ENCODE measurements around the gene KANK4.

Gene KANK4

GRCh38 chr1:62299426-62300200 is 19.6 kb downstream of the KANK4 start:
- no peak overlapping the region for H3K4me3 ChIP-seq (ENCODE audit: low read length)
- H3K27me3 ChIP-seq (ENCODE audit: control insufficient read depth, insufficient read depth, low read length): no peaks in the 10 kb centered on the region
- peaks cover 14% of the 10 kb centered on the region for H3K4me1 ChIP-seq (ENCODE audit: control insufficient read depth, low read depth, low read length)
- H3K9me3 ChIP-seq (ENCODE audit: control insufficient read depth, low read depth, low read length): no peaks in the 10 kb centered on the region
- H3K9ac ChIP-seq (ENCODE audit: low read length): no peak overlapping the region
- H3K36me3 ChIP-seq (ENCODE audit: control insufficient read depth, low read depth, low read length): no peaks in the 10 kb centered on the region
- no peak overlapping the region for H3K27ac ChIP-seq (ENCODE audit: low read length)

GRCh38 chr1:62295921-62296491 is 23.2 kb downstream of the KANK4 start:
- no peak overlapping the region for H3K4me3 ChIP-seq (ENCODE audit: low read length)
- H3K9ac ChIP-seq (ENCODE audit: low read length): no peak overlapping the region
- no peaks in the 10 kb centered on the region for H3K9me3 ChIP-seq (ENCODE audit: control insufficient read depth, low read depth, low read length)
- H3K36me3 ChIP-seq (ENCODE audit: control insufficient read depth, low read depth, low read length): no peaks in the 10 kb centered on the region
- no peak overlapping the region for H3K27ac ChIP-seq (ENCODE audit: low read length)
- peaks cover 14% of the 10 kb centered on the region for H3K4me1 ChIP-seq (ENCODE audit: control insufficient read depth, low read depth, low read length)
- H3K27me3 ChIP-seq (ENCODE audit: control insufficient read depth, insufficient read depth, low read length): no peaks in the 10 kb centered on the region

GRCh38 chr1:62294261-62294660 is 25.0 kb downstream of the KANK4 start:
- no peaks in the 10 kb centered on the region for H3K9me3 ChIP-seq (ENCODE audit: control insufficient read depth, low read depth, low read length)
- H3K36me3 ChIP-seq (ENCODE audit: control insufficient read depth, low read depth, low read length): no peaks in the 10 kb centered on the region
- H3K27ac ChIP-seq (ENCODE audit: low read length): no peak overlapping the region
- peaks cover 14% of the 10 kb centered on the region for H3K4me1 ChIP-seq (ENCODE audit: control insufficient read depth, low read depth, low read length)
- H3K27me3 ChIP-seq (ENCODE audit: control insufficient read depth, insufficient read depth, low read length): peaks cover 6% of the 10 kb centered on the region
- H3K4me3 ChIP-seq (ENCODE audit: low read length): no peak overlapping the region
- H3K9ac ChIP-seq (ENCODE audit: low read length): no peak overlapping the region

GRCh38 chr1:62288662-62289061 is 30.6 kb downstream of the KANK4 start:
- Histone ChIP-seq H3K36me3 (ENCODE audit: control insufficient read depth, low read depth, low read length) (no peaks in the 10 kb centered on the region), H3K27ac (ENCODE audit: low read length) (no peak overlapping the region), H3K4me1 (ENCODE audit: control insufficient read depth, low read depth, low read length) (peaks cover 31% of the 10 kb centered on the region), H3K9me3 (ENCODE audit: control insufficient read depth, low read depth, low read length) (no peaks in the 10 kb centered on the region), H3K27me3 (ENCODE audit: control insufficient read depth, insufficient read depth, low read length) (peaks cover 62% of the 10 kb centered on the region), H3K4me3 (ENCODE audit: low read length) (no peak overlapping the region), H3K9ac (ENCODE audit: low read length) (no peak overlapping the region)

- Histone ChIP-seq H3K27me3 (ENCODE audit: control insufficient read depth, insufficient read depth, low read length) (peaks cover 66% of the 10 kb centered on the region), H3K27ac (ENCODE audit: low read length) (no peak overlapping the region), H3K4me3 (ENCODE audit: low read length) (no peak overlapping the region), H3K9me3 (ENCODE audit: control insufficient read depth, low read depth, low read length) (no peaks in the 10 kb centered on the region), H3K36me3 (ENCODE audit: control insufficient read depth, low read depth, low read length) (no peaks in the 10 kb centered on the region), H3K9ac (ENCODE audit: low read length) (no peak overlapping the region), H3K4me1 (ENCODE audit: control insufficient read depth, low read depth, low read length) (peaks cover 35% of the 10 kb centered on the region)
Measured at GRCh38 chr1:62288224-62288623, 31.0 kb downstream of the KANK4 start.

- Histone ChIP-seq H3K27me3 (ENCODE audit: control insufficient read depth, insufficient read depth, low read length) (peaks cover 78% of the 10 kb centered on the region), H3K27ac (ENCODE audit: low read length) (no peak overlapping the region), H3K36me3 (ENCODE audit: control insufficient read depth, low read depth, low read length) (no peaks in the 10 kb centered on the region), H3K4me1 (ENCODE audit: control insufficient read depth, low read depth, low read length) (peaks cover 38% of the 10 kb centered on the region), H3K9ac (ENCODE audit: low read length) (no peak overlapping the region), H3K9me3 (ENCODE audit: control insufficient read depth, low read depth, low read length) (no peaks in the 10 kb centered on the region), H3K4me3 (ENCODE audit: low read length) (peak overlapping the region; percentile 47)
Measured at GRCh38 chr1:62286786-62287224, 32.4 kb downstream of the KANK4 start.

- no peaks in the 10 kb centered on the region for H3K9me3 ChIP-seq (ENCODE audit: control insufficient read depth, low read depth, low read length)
- no peaks in the 10 kb centered on the region for H3K36me3 ChIP-seq (ENCODE audit: control insufficient read depth, low read depth, low read length)
- peaks cover 43% of the 10 kb centered on the region for H3K4me1 ChIP-seq (ENCODE audit: control insufficient read depth, low read depth, low read length)
- peak overlapping the region; percentile 47 for H3K4me3 ChIP-seq (ENCODE audit: low read length)
- no peak overlapping the region for H3K27ac ChIP-seq (ENCODE audit: low read length)
- H3K9ac ChIP-seq (ENCODE audit: low read length): no peak overlapping the region
- peaks cover 78% of the 10 kb centered on the region for H3K27me3 ChIP-seq (ENCODE audit: control insufficient read depth, insufficient read depth, low read length)
Measured at GRCh38 chr1:62285984-62286785, 33.0 kb downstream of the KANK4 start.

- H3K9ac ChIP-seq (ENCODE audit: low read length): no peak overlapping the region
- no peak overlapping the region for H3K27ac ChIP-seq (ENCODE audit: low read length)
- H3K9me3 ChIP-seq (ENCODE audit: control insufficient read depth, low read depth, low read length): peaks cover 4% of the 10 kb centered on the region
- H3K36me3 ChIP-seq (ENCODE audit: control insufficient read depth, low read depth, low read length): no peaks in the 10 kb centered on the region
- H3K4me3 ChIP-seq (ENCODE audit: low read length): peak overlapping the region; percentile 47
- peaks cover 43% of the 10 kb centered on the region for H3K4me1 ChIP-seq (ENCODE audit: control insufficient read depth, low read depth, low read length)
- H3K27me3 ChIP-seq (ENCODE audit: control insufficient read depth, insufficient read depth, low read length): peaks cover 78% of the 10 kb centered on the region
Measured at GRCh38 chr1:62285440-62285839, 33.8 kb downstream of the KANK4 start.

- Histone ChIP-seq H3K4me1 (ENCODE audit: control insufficient read depth, low read depth, low read length) (peaks cover 52% of the 10 kb centered on the region), H3K9me3 (ENCODE audit: control insufficient read depth, low read depth, low read length) (peaks cover 4% of the 10 kb centered on the region), H3K27ac (ENCODE audit: low read length) (no peak overlapping the region), H3K36me3 (ENCODE audit: control insufficient read depth, low read depth, low read length) (no peaks in the 10 kb centered on the region), H3K27me3 (ENCODE audit: control insufficient read depth, insufficient read depth, low read length) (peaks cover 69% of the 10 kb centered on the region), H3K9ac (ENCODE audit: low read length) (no peak overlapping the region), H3K4me3 (ENCODE audit: low read length) (no peak overlapping the region)
Measured at GRCh38 chr1:62283986-62284385, 35.2 kb downstream of the KANK4 start.

- Histone ChIP-seq H3K4me1 (ENCODE audit: control insufficient read depth, low read depth, low read length) (peaks cover 52% of the 10 kb centered on the region), H3K27me3 (ENCODE audit: control insufficient read depth, insufficient read depth, low read length) (peaks cover 60% of the 10 kb centered on the region), H3K27ac (ENCODE audit: low read length) (no peak overlapping the region)
Measured at GRCh38 chr1:62282909-62283755, 36.1 kb downstream of the KANK4 start.

More at GRCh38 chr1:62282909-62283755, 36.1 kb downstream of the KANK4 start:
- Histone ChIP-seq H3K9ac (ENCODE audit: low read length) (no peak overlapping the region), H3K9me3 (ENCODE audit: control insufficient read depth, low read depth, low read length) (peaks cover 4% of the 10 kb centered on the region), H3K4me3 (ENCODE audit: low read length) (no peak overlapping the region), H3K36me3 (ENCODE audit: control insufficient read depth, low read depth, low read length) (no peaks in the 10 kb centered on the region)

Data from iPS-18a (cell line).